GM03348 (cell line): ENCODE data around the gene BPIFB3.
"Not testable (repeated sequence)": the region's sequence is repeated elsewhere in the genome, so short reads cannot be mapped to it uniquely, and the experiment has no call there.

Experiments
- DNase-seq: peaks from one replicate; pipeline ENCODE4 v3.0.0; 2012; ENCODE audit warnings: low spot score

The BPIFB3 gene

GRCh38 chr20:33092361-33092760 lies 38.7 kb downstream of the BPIFB3 start:
- DNase-seq, result no peak

- no peak for DNase-seq
These were observed 39.4 kb downstream of the BPIFB3 start for GRCh38 chr20:33093074-33093473.

- DNase-seq, result no peak
These were observed 39.9 kb downstream of the BPIFB3 start for GRCh38 chr20:33093582-33093981.

GRCh38 chr20:33095249-33095648 lies 41.5 kb downstream of the BPIFB3 start:
- no peak for DNase-seq

DNA sequence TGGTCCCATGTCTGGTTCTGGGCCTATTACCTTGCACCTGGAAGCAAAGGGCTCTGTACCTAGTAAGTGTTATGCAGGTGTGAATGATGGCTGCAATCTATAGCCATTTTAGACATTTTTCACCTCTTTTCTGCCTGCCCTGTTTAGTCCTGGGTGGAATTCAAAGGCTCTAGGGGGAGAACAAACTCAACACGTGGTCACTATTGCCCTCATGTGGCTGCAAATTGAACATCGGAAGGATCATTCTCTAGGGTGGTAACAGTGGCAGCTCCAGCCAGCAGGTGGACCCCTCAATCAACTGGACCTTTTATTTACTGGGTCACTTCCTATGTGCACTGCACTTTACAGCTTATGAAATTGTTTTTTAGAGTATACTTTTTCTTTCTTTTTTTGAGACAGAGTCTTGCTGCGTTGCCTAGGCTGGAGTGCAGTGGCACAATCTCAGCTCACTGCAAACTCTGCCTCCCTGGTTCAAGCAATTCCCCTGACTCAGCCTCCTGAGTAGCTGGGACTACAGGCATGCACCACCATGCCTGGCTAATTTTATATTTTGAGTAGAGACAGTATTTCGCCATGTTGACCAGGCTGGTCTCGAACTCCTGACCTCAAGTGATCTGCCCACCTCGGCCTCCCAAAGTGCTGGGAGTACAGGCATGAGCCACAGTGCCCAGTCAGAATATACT lies 42.3 kb downstream of the BPIFB3 start:
- DNase-seq, result peak; percentile 84

GRCh38 chr20:33097001-33097400 lies 43.3 kb downstream of the BPIFB3 start:
- DNase-seq, result peak; percentile 34

GRCh38 chr20:33099843-33100538 lies 46.3 kb downstream of the BPIFB3 start:
- no peak for DNase-seq

DNA sequence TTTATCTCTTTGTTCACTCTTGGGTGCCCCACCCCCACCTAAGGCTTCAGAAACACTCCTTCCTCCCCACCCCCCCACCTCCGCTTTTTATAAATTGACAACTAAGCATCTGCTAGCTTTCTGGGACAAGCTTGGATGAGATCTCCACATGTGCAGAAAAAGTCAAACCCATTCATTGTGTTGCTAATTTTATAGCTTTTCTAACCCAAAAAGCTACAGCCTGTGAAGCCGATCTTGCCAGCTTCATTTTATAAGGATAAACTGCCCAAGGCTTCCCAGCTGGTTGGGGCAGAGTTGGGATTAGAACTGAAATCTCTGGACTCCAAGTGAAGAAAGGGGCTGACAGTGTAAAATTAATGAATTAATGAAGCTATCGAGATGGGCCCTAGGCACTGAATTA lies 49.9 kb downstream of the BPIFB3 start:
- DNase-seq, result no peak

GRCh38 chr20:33104336-33104735 lies 50.6 kb downstream of the BPIFB3 start:
- no peak for DNase-seq

DNA sequence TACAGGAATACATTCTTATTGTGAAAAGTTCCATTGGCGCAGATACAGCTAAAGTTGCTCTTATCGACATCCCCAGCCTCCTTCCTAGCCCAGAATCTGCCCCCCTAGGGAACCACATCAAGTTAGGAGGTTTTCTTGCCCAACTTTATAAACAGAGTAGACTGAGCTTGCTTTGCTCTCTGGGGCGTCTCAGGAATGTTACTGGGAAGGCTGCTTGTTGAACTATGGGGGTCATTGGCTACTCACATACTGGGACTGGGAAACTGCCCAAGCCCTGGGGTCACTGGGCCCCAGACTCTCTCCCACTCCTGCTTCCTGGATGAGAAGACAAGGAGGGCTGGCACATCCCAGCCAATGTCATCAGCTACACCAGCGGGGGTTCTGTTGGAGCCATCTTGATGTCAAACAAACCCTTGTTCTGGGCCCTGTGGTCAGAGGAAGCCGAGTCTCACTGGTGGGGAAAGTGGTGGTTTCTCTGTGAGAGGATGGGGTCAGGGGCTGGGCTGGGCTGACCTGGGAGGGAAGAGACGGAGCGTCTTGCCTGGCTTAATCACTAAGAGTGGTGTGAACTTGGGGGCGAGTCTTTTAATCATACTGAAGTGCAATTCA lies 51.7 kb downstream of the BPIFB3 start:
- DNase-seq, result no peak

DNA sequence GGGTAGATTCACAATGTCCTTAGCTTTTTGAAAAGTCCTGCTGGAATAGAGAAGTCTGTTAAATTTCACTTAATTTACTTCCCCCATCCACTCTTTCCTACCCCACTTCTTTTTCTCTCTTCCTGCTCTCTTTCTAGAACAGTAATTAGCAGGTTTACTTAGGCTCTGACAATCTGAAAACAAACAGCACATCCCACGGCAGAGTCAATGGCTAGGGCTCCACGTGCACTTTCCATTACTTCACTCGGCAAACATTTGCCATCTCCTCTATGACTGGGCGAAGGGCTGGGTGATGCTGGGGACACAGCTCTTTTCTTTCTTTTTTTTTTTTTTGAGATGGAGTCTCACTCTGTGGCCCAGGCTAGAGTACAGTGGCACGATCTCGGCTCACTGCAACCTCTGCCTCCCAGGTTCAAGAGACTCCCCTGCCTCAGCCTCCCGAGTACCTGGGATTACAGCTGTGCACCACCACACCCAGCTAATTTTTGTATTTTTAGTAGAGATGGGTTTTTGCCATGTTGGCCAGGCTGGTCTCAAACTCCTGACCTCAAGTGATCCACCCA lies 52.4 kb downstream of the BPIFB3 start:
- not testable (repeated sequence) for DNase-seq

DNA sequence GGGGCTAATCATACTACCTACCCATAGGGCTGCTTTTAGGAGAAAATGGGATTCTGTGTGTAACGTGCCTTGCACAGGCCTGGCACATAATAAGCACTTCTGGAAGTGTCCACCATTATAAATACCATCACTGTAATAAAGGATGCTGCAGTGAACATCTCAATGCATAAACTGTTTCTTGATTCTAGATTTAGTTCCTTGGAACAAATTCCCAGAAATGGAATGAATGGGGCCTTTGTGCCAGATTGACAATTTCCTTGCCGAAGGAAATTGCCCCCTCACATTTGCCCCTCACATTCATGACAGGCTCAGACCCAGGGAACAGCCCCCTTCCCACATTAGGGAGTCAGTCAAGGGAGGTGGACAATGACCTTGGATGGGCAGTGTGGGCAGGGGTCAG lies 55.0 kb downstream of the BPIFB3 start:
- no peak for DNase-seq

GRCh38 chr20:33110147-33110825 lies 56.6 kb downstream of the BPIFB3 start:
- no peak for DNase-seq

DNA sequence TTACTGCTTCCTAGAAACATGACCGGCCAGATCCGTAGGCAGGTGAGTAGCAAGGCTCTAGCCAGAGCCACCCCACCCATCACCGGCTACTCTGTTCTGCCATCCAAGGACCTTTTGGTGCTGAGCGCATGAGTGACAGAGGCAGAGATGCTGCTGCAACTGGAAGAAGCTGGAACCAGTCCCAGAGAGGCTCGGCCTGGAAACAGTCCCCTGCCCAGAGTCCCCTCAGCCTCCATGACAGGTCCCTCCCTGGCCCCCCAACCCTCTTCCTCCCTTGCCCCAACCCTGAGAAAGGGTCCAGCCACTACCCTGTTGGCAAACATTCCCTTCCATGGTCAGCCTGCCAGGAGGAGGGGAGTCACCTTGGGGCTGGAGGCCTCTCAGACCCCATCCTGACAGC lies 57.6 kb downstream of the BPIFB3 start:
- no peak for DNase-seq

DNA sequence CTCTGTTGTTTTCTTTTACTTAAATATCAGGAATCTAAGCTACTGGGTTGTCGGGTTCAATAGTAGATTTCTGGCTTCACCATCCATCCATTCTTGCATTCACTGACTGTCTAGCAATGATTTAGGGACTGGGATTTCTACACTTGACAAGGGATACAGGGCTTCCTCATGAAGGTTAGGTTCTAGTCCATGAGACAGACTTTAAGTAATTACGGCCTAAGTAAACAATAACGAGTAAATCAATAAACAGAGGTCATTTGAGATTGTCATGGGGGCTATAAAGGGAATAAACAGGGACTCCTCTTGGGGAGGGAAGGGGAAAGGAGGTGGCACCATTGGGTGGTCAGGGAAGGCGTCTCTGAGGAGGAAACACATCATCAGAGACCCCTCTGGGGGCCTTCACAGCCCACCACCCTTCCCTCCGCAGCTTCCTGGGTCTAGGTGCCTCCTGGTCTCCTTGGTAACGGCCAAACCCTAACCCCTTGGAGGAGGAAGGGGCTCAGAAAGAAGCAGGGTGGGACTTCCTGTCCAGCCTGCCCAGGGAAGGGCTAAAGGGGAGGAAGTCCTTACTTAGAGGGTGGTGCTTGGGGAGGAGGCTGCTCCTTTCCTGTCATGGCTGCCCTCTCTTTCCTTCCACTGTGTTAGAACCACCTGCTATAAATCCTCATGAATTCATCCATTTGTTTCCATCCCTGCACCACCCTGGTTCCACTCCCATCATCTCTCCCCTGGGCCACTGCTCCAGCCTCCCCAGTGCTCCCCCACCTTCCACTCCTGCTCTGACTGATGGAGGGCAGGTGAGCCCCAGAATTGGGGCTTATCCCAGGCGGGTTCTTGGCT lies 59.1 kb downstream of the BPIFB3 start:
- DNase-seq, result no peak

- no peak for DNase-seq
These were observed 59.7 kb downstream of the BPIFB3 start for GRCh38 chr20:33113387-33113908.

DNA sequence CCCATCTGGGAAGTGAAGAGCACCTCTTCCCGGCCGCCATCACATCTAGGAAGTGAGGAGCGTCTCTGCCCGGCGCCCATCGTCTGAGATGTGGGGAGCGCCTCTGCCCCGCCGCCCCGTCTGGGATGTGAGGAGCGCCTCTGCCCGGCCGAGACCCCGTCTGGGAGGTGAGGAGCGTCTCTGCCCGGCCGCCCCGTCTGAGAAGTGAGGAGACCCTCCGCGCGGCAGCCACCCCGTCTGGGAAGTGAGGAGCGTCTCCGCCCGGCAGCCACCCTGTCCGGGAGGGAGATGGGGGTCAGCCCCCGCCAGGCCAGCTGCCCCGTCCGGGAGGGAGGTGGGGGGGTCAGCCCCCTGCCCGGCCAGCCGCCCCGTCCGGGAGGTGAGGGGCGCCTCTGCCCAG lies 61.8 kb downstream of the BPIFB3 start:
- DNase-seq, result not testable (repeated sequence)

- no peak for DNase-seq
These were observed 66.3 kb downstream of the BPIFB3 start for GRCh38 chr20:33119725-33120720.

DNA sequence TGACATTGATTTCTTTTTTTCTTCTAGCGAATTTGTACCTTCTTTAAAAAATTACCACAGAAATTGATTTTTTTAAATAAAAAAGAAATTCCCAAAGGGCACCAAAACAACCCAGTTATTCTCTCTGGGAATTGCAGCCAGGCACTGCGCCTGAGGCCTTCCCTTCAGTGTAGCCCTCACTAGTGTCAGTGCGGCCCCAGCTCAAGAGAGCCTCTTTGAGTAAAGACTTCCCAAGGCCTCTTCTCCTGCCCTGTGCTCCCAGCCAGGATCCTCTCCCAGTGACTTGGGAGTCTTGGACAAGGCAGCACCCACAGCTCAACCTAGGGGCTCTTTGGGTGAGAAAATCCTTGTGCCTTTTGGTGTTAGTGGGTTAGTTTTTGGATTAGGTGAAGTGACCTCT lies 67.2 kb downstream of the BPIFB3 start:
- DNase-seq, result no peak

GRCh38 chr20:33122297-33122696 lies 68.6 kb downstream of the BPIFB3 start:
- not testable (repeated sequence) for DNase-seq
